Measurements from ENCODE around the gene ZNF787. TPM values are rescaled to one million over a fixed set of nuclear protein-coding genes. Genes with fewer than 3 reads are reported as not detected.

ZNF787 gene
- total RNA-seq, 1 donor from 2014 or later: 32.4 TPM

- Histone ChIP-seq H3K36me3 (no peaks in the 10 kb centered on the region), H3K27me3 (ENCODE audit: low read depth) (no peaks in the 10 kb centered on the region), H3K4me3 (no peak overlapping the region), H3K9me3 (no peaks in the 10 kb centered on the region), H3K27ac (peak overlapping the region; percentile 72), H3K4me1 (peaks cover 35% of the 10 kb centered on the region)
- DNase-seq (peak; percentile 41), ATAC-seq (no peak)
- intact Hi-C loops (cut with DNase I): no loop called here
- TF ChIP-seq CTCF (IDR thresholded peaks at IDR 0.05): no peak
Observed at GRCh38 chr19:56138069-56138468, 17.0 kb upstream of the ZNF787 start.

GRCh38 chr19:56137405-56137804 is 16.3 kb upstream of the ZNF787 start:
- Histone ChIP-seq H3K36me3 (no peaks in the 10 kb centered on the region), H3K27me3 (ENCODE audit: low read depth) (no peaks in the 10 kb centered on the region), H3K9me3 (no peaks in the 10 kb centered on the region), H3K4me1 (peaks cover 33% of the 10 kb centered on the region), H3K27ac (peak overlapping the region; percentile 72), H3K4me3 (no peak overlapping the region)
- no peak for ATAC-seq
- no peak for TF ChIP-seq CTCF (IDR thresholded peaks at IDR 0.05)
- intact Hi-C loops (cut with DNase I): no loop called here
- DNase-seq: peak; percentile 81

GRCh38 chr19:56136362-56136761 is 15.3 kb upstream of the ZNF787 start:
- Histone ChIP-seq H3K27ac (peak overlapping the region; percentile 72), H3K4me1 (peaks cover 25% of the 10 kb centered on the region), H3K36me3 (no peaks in the 10 kb centered on the region), H3K27me3 (ENCODE audit: low read depth) (no peaks in the 10 kb centered on the region), H3K4me3 (no peak overlapping the region), H3K9me3 (no peaks in the 10 kb centered on the region)
- DNase-seq (no peak), ATAC-seq (no peak)
- TF ChIP-seq CTCF (IDR thresholded peaks at IDR 0.05): no peak
- intact Hi-C loops (cut with DNase I): no loop called here

- no peak for ATAC-seq
- intact Hi-C loops (cut with DNase I): no loop called here
- Histone ChIP-seq H3K27ac (peak overlapping the region; percentile 65), H3K27me3 (ENCODE audit: low read depth) (no peaks in the 10 kb centered on the region), H3K36me3 (no peaks in the 10 kb centered on the region), H3K4me1 (peaks cover 16% of the 10 kb centered on the region), H3K9me3 (no peaks in the 10 kb centered on the region), H3K4me3 (no peak overlapping the region)
- no peak for DNase-seq
- TF ChIP-seq CTCF (IDR thresholded peaks at IDR 0.05): no peak
Observed at GRCh38 chr19:56134654-56134921, 13.5 kb upstream of the ZNF787 start.

- DNase-seq: peak; percentile 71
- H3K4me1 ChIP-seq: peaks cover 15% of the 10 kb centered on the region
Observed at GRCh38 chr19:56133858-56134653, 13.0 kb upstream of the ZNF787 start.

More at GRCh38 chr19:56133858-56134653, 13.0 kb upstream of the ZNF787 start:
- Histone ChIP-seq H3K36me3 (no peaks in the 10 kb centered on the region), H3K27ac (peak overlapping the region; percentile 65), H3K9me3 (no peaks in the 10 kb centered on the region), H3K27me3 (ENCODE audit: low read depth) (no peaks in the 10 kb centered on the region), H3K4me3 (no peak overlapping the region)
- no peak for TF ChIP-seq CTCF (IDR thresholded peaks at IDR 0.05)
- peak; percentile 67 to 76 for ATAC-seq
- intact Hi-C loops (cut with DNase I): no loop called here

Measured in lower lobe of right lung (tissue), 2 donors.